Renal cortical epithelial cell (primary cell): ENCODE data around the gene LASP1. TPM values are rescaled to one million over a fixed set of nuclear protein-coding genes. Genes with fewer than 3 reads are reported as not detected.

Source experiments
- DNase-seq: peaks from one replicate; pipeline ENCODE4 v3.0.0-alpha.2; 2011; ENCODE audit warnings: low read depth
- total RNA-seq: library from RNA; depleted of rRNA; stranded (reverse); fragments of >200 nt; gene quantifications from 2 replicates; pipeline ENCODE4 v1.2.3, GENCODE V29; 2014

Gene LASP1
- total RNA-seq, 1 donor from 2014 or later = 272 TPM

GRCh38 chr17:38885728-38886642 is 16.1 kb downstream of the LASP1 start:
- DNase-seq = no peak

DNA sequence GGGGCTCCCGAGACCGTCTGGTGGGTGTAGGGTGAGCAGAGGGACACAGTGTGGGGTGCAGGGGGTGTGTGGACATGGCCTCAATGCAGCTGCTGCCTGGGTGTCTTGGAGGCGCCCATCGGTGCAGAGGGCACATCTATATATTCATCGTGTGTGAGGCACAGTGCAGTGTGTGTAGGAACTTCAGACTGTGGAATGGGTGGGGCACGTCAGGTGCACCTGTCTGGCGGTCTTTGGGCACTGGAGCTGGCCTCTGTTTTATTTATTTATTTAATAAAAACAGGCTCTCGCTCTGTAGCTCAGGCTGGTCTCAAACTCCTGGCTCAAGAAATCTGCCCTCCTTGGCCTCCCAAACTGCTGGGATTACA is 16.8 kb downstream of the LASP1 start:
- no peak for DNase-seq

DNA sequence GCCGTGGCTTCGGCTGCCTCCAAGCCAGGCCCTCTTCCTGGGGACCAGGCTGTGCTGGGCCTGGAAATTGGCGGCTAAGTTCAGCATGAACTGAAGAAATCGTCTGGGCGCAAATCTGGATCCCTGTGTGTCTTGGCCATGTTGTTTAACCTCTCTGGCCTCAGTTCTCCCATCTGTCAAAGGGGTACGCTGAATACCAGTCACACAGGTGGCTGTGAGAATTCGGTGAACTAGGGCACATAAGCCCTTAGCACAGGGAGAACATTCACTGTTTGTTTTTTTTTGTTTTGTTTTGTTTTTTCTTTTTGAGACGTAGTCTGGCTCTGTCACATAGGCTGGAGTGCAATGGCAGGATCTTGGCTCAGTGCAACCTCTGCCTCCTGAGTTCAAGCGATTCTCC is 19.0 kb downstream of the LASP1 start:
- DNase-seq = no peak

DNA sequence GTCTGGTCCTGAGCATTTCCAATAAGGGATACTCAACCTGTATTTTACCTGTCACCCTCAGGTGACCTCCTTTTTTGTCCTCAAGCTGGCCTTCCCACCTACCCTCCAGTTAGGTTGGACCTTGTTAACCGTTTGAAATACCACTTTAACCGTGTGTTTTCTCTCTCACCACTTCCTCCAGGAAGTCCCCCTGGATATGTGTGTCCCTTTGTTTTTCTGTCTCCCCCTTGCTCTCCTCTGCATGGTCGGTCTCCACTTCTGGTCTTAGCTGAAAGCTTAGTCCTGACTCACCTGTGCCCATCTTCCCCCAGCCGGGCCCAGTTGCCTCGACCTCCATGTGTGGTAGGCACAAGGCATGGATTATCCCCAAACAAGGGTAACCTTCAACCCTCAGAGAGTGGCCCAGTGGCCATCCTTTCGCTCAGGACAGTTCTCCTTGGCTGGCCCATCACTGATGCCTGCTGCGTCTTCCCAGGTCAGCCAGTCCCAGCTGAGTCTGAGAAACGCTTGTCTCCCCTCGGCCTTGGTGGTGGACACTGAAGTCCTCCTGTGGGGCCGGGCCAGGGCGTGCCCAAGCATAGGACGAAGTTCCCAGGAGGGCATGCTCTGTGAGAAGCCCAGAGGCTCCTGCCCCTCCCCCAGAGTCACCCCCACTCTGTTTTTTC is 20.0 kb downstream of the LASP1 start:
- DNase-seq = no peak

- DNase-seq = no peak
Observed at GRCh38 chr17:38890410-38890746, 20.5 kb downstream of the LASP1 start.

- no peak for DNase-seq
Observed at GRCh38 chr17:38891441-38891840, 21.6 kb downstream of the LASP1 start.

GRCh38 chr17:38892083-38892482 is 22.2 kb downstream of the LASP1 start:
- no peak for DNase-seq

- DNase-seq = no peak
Observed at GRCh38 chr17:38892620-38893019, 22.8 kb downstream of the LASP1 start.

DNA sequence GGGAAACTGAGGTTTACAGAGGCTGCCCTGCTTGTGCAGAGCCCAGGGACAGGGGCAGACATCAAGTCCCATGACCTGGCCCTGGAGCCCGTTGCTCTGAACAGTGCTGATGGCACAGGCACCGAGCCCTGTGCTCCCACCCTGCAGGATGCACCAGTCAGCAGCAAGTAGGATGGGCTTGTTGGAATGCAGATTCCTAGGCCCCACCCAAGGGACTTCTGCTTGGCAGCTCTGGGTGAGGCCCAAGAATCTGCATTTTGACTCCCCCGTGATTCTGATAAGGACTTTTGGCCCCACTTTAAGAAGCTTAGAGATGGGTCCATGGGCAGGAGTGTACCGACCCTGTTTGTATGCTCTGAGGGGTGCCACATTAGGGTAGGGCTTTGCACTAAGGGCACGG is 23.3 kb downstream of the LASP1 start:
- no peak for DNase-seq

DNA sequence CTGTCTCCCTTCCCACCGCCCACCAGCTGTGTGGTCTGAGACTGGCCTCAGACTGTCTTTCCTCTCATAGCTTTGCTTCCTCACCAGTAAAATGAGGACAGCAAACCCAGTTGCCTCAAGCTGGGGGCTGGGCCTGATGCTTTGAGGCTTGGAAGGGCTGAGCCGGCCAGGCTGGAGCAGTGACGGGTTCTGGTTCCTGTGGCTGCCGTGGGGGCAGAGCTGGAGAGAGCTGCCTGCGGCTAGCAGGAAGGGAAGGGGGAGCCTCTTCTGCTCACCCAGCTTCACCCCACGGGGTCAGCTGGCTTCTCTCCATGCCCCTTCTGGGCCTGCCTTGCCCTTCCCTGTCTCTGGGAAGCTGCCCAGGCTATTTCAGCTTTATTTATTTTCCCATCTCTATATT is 23.7 kb downstream of the LASP1 start:
- no peak for DNase-seq

DNA sequence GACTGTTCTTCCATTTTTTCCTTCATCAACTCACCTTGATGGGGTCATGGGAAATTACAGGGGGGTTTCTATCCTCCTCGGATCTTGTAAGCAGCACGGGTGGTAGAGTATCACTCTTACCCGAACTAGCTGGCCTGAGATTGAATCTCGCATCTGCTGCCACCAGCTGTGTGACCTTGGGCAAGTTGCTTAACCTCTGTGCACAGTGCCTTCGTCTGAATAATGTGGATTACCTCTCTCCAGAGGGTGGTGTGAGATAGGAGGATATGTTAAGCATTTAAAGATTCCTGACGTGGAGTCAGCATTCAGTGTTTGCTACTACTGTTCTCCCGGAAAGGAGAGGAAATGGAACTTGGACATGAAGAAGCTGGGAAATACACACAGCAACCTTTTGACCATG is 24.4 kb downstream of the LASP1 start:
- no peak for DNase-seq

DNA sequence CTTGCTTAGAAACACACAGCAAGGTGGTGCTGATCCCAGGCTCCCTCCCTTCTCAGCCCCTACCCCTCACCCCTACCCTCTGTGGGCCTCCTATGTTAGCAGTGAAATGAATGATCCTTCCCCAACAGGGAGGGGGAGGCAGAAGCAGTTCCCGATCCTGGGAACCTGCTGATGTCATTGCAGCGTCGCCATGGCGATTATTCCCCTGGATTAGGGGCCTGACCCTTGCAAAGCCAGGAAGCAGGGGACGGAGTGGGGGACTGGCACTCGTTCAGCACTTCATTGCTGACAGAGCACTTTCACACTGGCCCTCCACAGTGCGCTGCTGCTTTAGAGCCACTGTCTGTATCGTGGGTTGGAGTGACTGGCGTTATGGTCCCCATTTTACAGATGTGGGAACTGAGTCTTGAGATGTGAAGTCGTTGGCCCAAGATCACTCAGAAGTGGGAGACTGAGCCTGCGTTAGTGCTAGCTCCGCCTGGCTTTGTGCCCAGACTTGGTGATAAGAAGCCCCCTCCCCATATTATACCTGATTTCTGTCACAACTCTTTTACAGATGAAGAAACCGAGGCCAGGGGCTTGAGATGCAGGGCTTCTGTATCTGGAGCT is 26.6 kb downstream of the LASP1 start:
- no peak for DNase-seq

- DNase-seq = no peak
Observed at GRCh38 chr17:38897176-38897575, 27.3 kb downstream of the LASP1 start.

DNA sequence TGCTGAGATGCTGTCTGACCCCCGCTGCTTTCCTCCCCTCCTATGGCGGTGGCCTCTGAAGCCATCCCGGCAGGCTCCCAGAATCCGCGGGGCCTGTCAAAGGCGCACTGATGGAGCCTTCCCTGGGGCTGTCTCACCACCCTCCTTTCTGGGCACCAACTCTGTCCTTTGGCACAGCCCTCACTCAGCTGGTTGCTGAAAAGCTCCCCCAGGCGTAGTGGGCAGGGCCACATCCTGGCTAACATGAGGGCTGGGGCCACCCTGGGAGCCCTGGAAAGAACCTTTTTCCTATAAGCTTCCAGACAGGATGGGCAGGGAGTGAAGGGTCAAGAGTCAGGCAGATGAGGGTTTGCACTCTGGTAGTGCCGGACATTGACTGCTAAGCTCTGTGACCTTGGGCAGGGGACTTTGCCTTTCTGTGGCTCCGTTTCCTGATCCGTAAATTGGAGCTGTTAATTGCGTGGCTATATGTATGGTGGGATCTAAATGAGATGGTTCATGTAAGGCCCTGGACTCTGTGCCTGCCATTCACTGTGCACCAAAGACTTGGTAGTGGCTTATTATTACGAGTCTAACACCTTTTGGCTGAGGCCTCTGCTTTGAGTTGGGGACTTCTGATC is 27.9 kb downstream of the LASP1 start:
- no peak for DNase-seq

GRCh38 chr17:38898291-38898679 is 28.4 kb downstream of the LASP1 start:
- no peak for DNase-seq

- peak; percentile 26 for DNase-seq
Observed at GRCh38 chr17:38898812-38899348, 29.0 kb downstream of the LASP1 start.

GRCh38 chr17:38899421-38899820 is 29.6 kb downstream of the LASP1 start:
- DNase-seq = no peak

DNA sequence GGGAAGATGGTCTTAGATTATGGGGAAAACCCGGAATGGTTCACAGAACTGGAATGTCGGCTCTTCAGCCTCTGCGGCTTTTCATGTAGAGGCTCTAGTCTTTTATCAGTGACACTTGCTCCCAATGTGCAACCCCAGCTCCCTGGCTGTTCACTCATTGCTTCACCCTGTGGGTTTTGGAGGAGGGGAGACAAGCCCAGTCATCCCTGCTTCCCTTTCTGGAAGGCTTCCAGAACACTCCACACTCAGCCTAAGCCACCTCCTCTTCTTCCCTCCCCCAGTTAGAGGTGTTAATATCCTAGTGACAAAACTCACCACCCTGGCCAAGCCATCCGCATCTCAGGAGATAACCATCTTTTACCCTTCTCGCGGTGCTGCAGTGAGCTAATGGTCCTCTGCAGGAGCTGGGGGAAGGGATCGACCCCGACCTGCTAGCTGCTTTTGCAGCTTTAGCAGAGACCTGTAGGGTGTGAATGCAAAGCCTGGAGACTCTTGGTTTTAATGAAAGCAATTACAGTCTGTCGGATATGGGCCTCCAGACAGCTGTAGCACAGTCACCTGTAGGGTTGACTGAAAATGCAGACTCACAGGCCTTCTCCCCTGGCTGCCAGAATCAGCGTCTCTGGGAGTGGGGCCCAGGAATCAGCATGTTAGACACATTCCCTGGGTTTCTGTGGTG is 31.3 kb downstream of the LASP1 start:
- peak; percentile 96 for DNase-seq

- DNase-seq = no peak
Observed at GRCh38 chr17:38903404-38903803, 33.5 kb downstream of the LASP1 start.

- DNase-seq = no peak
Observed at GRCh38 chr17:38904892-38905291, 35.0 kb downstream of the LASP1 start.

- DNase-seq = no peak
Observed at GRCh38 chr17:38905375-38905774, 35.5 kb downstream of the LASP1 start.
